GF-D8 (cell line): ENCODE measurements around the gene GALNT6.

Source experiments
- DNase-seq: peaks from one replicate; lab custom pipeline; 2025; lab: John Stamatoyannopoulos, UW

GALNT6 gene

DNA sequence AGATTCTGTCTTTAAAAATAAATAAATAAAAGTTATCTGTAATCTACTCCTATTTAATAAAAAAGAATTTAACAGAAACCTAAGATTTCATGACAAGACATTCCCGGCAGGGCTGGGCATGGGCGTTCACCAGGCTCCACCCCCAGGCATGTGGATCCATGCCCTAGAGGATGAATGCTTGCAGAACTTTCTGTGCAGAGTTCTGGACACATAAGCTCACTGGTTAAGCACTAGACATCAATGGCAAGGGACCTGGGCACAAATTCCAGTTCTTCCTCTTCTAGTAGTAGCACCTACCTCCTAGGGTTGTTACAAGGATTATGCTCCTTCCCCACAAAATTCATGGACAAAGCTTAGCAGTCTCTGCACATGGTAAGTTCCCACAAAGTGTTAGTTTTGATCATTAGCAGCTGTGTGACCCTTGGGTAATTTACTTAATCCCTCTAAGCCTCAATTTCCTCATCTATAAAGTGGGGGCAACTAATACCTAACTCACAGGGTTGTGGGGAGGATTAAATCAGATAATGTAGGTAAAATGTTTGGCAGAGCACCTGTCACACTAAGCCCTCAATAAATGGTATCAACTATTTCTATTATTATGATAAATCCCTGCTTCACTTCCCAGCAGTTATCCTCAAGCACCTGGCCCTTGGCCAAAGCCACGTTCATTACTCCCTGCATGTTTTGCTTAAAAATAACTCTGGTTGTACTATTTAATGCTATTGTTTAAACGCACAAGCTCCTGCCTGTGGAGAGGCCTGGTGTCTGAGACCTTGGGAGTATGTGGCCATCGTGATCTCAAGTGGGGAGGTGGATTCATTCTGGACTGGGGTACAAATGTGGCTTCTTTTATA, 9.8 kb downstream of the GALNT6 start:
- DNase-seq, result no peak

- no peak for DNase-seq
Measured at GRCh38 chr12:51379571-51379970, 11.6 kb downstream of the GALNT6 start.

DNA sequence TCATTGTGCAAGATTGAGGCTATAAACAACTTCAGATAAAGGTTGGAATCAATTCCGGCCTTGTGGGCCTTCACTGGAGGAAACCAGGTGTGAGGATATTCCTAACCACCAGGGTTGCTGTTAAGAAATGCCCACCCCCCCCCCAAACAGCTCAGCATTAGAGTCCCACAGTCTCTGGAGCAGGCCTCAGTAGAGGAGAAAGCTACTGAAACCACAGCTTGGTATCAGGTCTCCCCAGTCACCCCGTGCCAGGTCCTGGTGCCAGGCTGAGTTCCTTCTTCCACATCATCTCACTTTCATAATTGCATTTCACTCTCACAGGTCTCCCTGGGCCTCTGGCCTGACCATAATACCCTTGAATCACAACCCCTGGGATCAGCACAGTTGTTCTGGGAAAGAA, 12.5 kb downstream of the GALNT6 start:
- DNase-seq, result no peak

- no peak for DNase-seq
Measured at GRCh38 chr12:51377099-51377984, 13.9 kb downstream of the GALNT6 start.

DNA sequence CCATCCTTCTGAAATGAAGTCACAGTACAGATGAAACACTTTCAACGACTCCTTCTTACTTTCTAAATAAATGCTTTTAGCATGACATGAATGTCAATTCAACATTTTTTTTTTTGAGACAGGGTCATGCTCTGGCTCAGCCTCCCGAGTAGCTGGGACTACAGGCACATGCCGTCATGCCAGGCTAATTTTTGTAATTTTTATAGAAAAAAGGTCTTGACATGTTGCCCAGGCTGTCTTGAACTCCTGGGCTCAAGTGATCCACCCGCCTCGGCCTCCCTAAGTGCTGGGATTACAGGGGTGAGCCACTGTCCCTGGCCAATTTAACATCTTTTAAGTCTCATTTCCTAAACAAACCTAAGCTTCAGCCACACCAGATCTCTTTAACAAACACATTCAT, 16.4 kb downstream of the GALNT6 start:
- no peak for DNase-seq

GRCh38 chr12:51374361-51374760, 16.8 kb downstream of the GALNT6 start:
- no peak for DNase-seq

GRCh38 chr12:51373187-51373586, 18.0 kb downstream of the GALNT6 start:
- peak; percentile 22 for DNase-seq

DNA sequence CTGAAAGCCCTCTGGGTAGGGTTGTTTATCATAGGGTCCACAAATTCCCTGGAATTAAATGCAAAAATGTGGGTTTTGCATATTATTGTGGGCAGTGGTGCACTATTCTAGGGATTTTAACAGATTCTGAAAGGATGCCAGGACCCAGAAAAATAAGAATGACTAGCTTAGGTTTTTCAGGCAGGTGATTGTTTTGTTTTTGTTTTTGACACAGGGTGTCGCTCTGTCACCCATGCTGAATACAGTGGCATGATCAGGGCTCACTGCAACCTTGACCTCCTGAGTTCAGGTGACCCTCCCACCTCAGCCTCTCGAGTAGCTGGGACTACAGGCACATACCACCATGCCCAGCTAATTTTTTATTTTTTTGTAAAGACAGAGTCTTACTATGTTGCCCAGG, 19.2 kb downstream of the GALNT6 start:
- no peak for DNase-seq

GRCh38 chr12:51371295-51371953, 19.8 kb downstream of the GALNT6 start:
- no peak for DNase-seq

- no peak for DNase-seq
Measured at GRCh38 chr12:51370667-51371066, 20.5 kb downstream of the GALNT6 start.

GRCh38 chr12:51369581-51369980, 21.6 kb downstream of the GALNT6 start:
- DNase-seq, result no peak

- DNase-seq, result peak; percentile 98
Measured at GRCh38 chr12:51368640-51369517, 22.3 kb downstream of the GALNT6 start.

DNA sequence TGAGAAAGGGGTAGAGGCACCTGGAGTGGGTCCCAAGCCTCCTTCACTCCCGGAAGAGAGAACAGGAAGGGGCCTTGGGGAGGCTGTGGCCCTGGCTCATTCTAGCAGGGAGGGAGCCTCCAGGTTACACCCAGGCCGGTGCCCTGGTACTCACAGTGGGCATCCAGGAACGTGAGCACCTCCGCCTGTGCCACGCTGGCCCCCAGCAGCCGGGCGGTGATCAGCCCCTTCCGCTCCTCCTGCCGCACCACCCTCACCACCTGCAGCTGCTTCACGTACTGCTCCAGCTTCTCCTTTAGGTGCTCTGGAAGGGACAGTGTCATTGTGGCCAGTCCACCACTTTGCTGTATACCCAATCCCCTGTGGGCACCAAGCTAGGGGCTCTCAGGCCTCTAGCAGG, 25.9 kb downstream of the GALNT6 start:
- DNase-seq, result no peak

- DNase-seq, result no peak
Measured at GRCh38 chr12:51364001-51364400, 27.2 kb downstream of the GALNT6 start.

- no peak for DNase-seq
Measured at GRCh38 chr12:51362747-51363342, 28.4 kb downstream of the GALNT6 start.

DNA sequence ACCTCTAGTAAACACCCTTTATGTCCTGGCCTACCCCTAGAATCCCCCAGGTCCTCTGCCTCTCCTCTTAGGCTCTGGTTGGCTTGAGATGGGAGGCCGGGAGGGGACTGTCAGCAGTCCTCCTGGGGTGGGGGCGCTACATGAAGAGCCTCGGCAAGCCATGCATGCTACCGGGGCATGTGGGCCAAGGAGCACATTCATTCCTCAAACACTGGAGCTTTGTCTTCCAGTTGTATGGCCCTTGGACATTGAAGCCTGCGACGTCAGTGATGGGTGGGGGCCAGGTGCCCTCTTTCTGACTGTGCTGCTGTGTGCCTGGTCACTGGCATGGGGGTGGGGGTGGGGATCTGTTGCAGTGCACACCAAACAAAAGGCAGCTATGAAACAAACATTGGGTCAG, 28.9 kb downstream of the GALNT6 start:
- no peak for DNase-seq

DNA sequence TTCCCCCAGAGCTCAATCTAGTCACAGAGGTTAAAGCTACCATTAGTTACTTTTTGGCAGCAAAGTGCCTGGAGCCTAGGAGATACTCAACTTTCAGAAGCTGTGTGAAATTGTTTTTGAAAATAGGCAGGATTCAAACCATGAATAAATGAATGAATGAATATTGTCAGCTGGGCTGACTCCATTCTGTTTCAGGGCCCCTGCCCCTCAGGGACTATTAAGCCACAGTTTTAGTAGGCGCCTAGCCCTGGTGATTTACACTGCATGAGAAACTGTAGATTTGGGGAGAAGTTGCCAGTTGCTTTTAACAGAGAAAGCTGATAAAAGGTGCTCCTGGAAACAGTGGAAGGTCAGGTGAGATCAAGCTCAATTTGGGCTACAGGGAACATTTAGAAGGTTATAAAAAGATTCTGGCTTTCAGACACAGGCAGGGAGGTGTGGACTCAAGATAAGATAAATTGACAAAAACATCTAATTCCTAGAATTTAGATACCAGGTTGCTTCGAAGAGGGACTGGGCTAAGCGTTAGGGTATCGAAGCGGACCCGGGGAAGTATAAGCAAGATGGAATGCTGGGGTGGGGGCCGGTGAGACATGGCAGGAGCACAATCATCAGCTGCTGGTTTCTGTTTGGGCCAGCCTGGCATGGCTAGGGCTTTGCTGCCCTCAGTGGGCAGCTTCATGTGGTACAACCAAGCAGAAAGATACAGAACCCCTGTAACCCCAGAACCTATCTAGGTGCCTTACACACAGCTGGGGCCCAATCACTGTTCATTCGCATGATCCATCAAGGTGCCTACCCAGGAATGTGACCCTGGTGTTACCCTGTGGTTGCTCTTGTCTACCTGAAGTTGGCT, 29.8 kb downstream of the GALNT6 start:
- no peak for DNase-seq

DNA sequence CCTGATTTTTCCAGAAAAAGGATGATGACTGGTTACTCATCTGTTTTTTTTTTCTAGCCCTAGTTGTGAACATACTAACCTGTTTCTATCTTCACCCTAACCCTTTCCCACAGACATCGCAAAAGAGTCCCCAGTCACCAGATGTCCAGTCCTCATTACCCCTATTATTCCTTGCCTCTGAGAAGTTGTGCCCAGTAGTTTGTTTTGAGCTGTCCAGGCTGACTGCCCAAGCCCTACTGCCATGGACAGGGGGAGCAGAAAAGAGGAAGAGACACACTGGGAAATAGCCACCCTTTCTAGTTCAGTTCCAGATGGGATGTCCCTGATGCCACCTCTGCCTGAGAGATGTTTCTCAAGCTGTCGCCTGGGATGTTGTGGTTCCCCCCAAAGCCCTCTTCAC, 30.9 kb downstream of the GALNT6 start:
- no peak for DNase-seq

- no peak for DNase-seq
Measured at GRCh38 chr12:51359851-51360250, 31.4 kb downstream of the GALNT6 start.

DNA sequence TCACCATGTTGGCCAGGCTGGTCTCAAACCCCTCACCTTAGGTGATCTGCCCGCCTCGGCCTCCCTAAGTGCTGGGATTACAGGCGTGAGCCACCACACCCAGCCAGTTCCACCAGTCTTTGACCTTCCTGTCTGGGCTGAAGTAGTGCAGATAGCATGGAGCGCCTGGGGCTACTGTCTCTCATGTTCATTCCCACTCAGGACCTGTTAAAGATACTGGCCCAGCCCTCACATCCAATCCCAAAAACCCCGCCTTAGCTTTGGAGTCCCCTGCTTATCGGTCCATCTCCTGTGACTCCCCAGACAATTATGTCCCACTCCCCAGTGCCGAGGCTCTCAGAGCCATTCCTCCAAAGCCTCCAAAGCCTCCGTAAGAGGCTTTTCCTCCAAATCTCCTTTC, 32.7 kb downstream of the GALNT6 start:
- no peak for DNase-seq
